ENCODE results near the gene MTMR12. TPM values are rescaled to one million over a fixed set of nuclear protein-coding genes. Genes with fewer than 3 reads are reported as not detected.

The MTMR12 gene
- total and polyA plus RNA-seq, 2 of the 8 experiments (the other 6 are each of a cell fraction or from before 2014, with no cell fraction given) = 19.1 to 59.3 TPM

DNA sequence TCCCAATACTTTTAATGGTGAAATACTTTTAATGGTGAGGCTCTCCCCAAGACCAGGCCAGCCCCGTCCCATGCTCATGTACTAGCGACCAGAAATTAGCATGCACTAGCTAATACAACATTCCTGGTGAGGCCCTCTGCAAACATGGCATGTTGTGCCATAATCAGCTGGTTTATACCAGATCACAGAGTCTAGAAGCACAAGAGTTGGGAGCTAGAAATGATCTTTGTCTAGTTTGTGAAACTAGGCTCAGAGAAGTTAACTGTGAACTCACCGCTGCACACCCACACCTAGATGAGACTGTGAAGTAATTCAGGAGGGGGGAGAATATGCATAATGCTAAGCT is 37.4 kb downstream of the MTMR12 start:
- Histone ChIP-seq H3K36me3 (ENCODE audit: control insufficient read depth in 2 of 4, insufficient read depth in 4 of 4, low read length in 3 of 4) (peaks cover 12 to 37% (median 26%) of the 10 kb centered on the region in 4 experiments; a peak in 7 of 8 replicates), H3K9ac (replicated peaks in 1 of 4; ENCODE audit: extremely low read depth in 1 of 4, low read depth in 3 of 4, low read length in 3 of 4) (no peak overlapping the region), H3K4me3 (ENCODE audit: extremely low read depth in 1 of 4, insufficient read depth in 2 of 4, low read depth in 3 of 4, low read length in 4 of 4) (no peak overlapping the region), H3K79me1 (ENCODE audit: low read depth, low read length) (peaks cover 3% of the 10 kb centered on the region; the same call in 1 of the 2 replicates), H4K5ac (ENCODE audit: insufficient read length, low read depth, low read length) (no peak overlapping the region), H3K27ac (ENCODE audit: low read depth, low read length) (0 out of 2 replicates have a peak overlapping the region, but pooled peaks have one; percentile 18), H3K9me3 (ENCODE audit: insufficient read depth in 2 of 2, low read depth in 1 of 2, low read length in 1 of 2) (no peaks in the 10 kb centered on the region), H3K4me1 (replicated peaks in 1 of 4; ENCODE audit: control insufficient read depth in 3 of 4, insufficient read depth in 4 of 4, low read length in 3 of 4) (peaks cover 9 to 29% (median 16%) of the 10 kb centered on the region in 4 experiments), H4K8ac (ENCODE audit: extremely low read depth, insufficient read depth, low read length) (no peak overlapping the region), H2BK12ac (ENCODE audit: low read depth, low read length) (peak overlapping the region; percentile 90), H3K14ac (ENCODE audit: insufficient read length) (no peak overlapping the region), H2AK5ac (ENCODE audit: low read depth, low read length) (0 out of 2 replicates have a peak overlapping the region, but pooled peaks have one; percentile 7), H3K56ac (replicated peaks; ENCODE audit: insufficient read length, low read depth, low read length) (no peak overlapping the region), H3K23me2 (ENCODE audit: low read depth, low read length) (no peaks in the 10 kb centered on the region), H3K27me3 (replicated peaks in 1 of 4; ENCODE audit: control insufficient read depth in 3 of 4, extremely low read depth in 1 of 4, insufficient read depth in 3 of 4, low read length in 3 of 4) (no peaks in the 10 kb centered on the region), H3K4ac (replicated peaks; ENCODE audit: insufficient read length, low read depth, low read length) (peak overlapping the region; percentile 57), H3K23ac (ENCODE audit: insufficient read length) (no peak overlapping the region), H2BK15ac (ENCODE audit: low read length) (peak overlapping the region; percentile 46; the same call in 1 of the 2 replicates), H4K91ac (replicated peaks; ENCODE audit: insufficient read length, low read length) (peak overlapping the region; percentile 78), H3K4me2 (ENCODE audit: insufficient read depth in 1 of 2, low read depth in 2 of 2, low read length in 2 of 2) (no peak overlapping the region), H4K20me1 (replicated peaks in 1 of 2; ENCODE audit: control insufficient read depth in 1 of 2, insufficient read depth in 2 of 2, low read length in 2 of 2) (no peaks in the 10 kb centered on the region), H2AFZ (ENCODE audit: low read length) (no peak overlapping the region), H2BK120ac (replicated peaks; ENCODE audit: low read depth, low read length) (peak overlapping the region; percentile 89), H3K18ac (ENCODE audit: extremely low read depth, low read length) (peak overlapping the region; percentile 76; the same call in 1 of the 2 replicates), H3K79me2 (ENCODE audit: control insufficient read depth in 1 of 2, insufficient read depth in 2 of 2, low read length in 2 of 2) (peaks cover 0 to 43% of the 10 kb centered on the region in 2 experiments; a peak in 2 of 4 replicates), H2BK20ac (ENCODE audit: low read length) (peak overlapping the region; percentile 38; the same call in 1 of the 2 replicates), H2BK5ac (ENCODE audit: low read depth, low read length) (peak overlapping the region; percentile 64)
- ChIA-PET POLR2A (ENCODE audit: partially characterized antibody) (interaction anchor here (0.8 to 2.2 kb wide), 4 partner anchors 9 to 38 kb away, joined by 3 to 6 read pairs (median 4); no protein-coding TSS in a partner anchor), CTCF (ENCODE audit: partially characterized antibody) (interaction anchor here (0.8 to 4.2 kb wide), 10 partner anchors 16 to 54 kb away, joined by 3 to 16 read pairs (median 4); no protein-coding TSS in a partner anchor)
- FAIRE-seq = no peak
- WGBS, 2 experiments (ENCODE audit: extremely low coverage in 1 of 2, insufficient coverage in 1 of 2, insufficient read length in 1 of 2, insufficient replicate concordance in 2 of 2, low coverage in 1 of 2, low lambda C conversion rate in 2 of 2, missing lambda C conversion rate in 1 of 2) = 80% methylated on average over 3 of the region's 3 CpGs; no CpG with 5 or more reads in 1 of the 2 experiments
- DNase-seq (ENCODE audit: low read depth in 1 of 2, low spot score in 2 of 2) = no peak
- TF ChIP-seq KDM4A (IDR thresholded peaks at IDR 0.05; ENCODE audit: low read depth, low read length, severe bottlenecking) = no peak
- no peak for TF ChIP-seq NRF1 (IDR thresholded peaks at IDR 0.05; ENCODE audit: low read depth, low read length)
- no peak for TF ChIP-seq YY1 (IDR thresholded peaks at IDR 0.05; ENCODE audit: low read depth, low read length)
- no peak for TF ChIP-seq SIRT6 (IDR thresholded peaks at IDR 0.05; ENCODE audit: low read length)
- TF ChIP-seq PHF8 (conservative IDR thresholded peaks at IDR 0.05; ENCODE audit: low read depth, low read length) = no peak
- no peak for TF ChIP-seq FOSL1 (IDR thresholded peaks at IDR 0.05; ENCODE audit: insufficient read depth, low read depth, low read length)
- TF ChIP-seq SAP30 (IDR thresholded peaks at IDR 0.05; ENCODE audit: insufficient read depth, insufficient replicate concordance, low read length) = no peak
- TF ChIP-seq KDM5A (IDR thresholded peaks at IDR 0.05; ENCODE audit: low read length) = no peak
- TF ChIP-seq BRCA1 (IDR thresholded peaks at IDR 0.05; ENCODE audit: low read depth, low read length) = no peak
- TF ChIP-seq, protein P1, sequence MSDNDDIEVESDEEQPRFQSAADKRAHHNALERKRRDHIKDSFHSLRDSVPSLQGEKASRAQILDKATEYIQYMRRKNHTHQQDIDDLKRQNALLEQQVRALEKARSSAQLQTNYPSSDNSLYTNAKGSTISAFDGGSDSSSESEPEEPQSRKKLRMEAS (IDR thresholded peaks at IDR 0.05) = no peak
- no peak for TF ChIP-seq TBP (IDR thresholded peaks at IDR 0.05; ENCODE audit: low read depth, low read length)
- no peak for TF ChIP-seq SRF (IDR thresholded peaks at IDR 0.05; ENCODE audit: low read depth, low read length)
- no peak for TF ChIP-seq SP4 (IDR thresholded peaks at IDR 0.05; ENCODE audit: low read length)
- TF ChIP-seq EGR1 (IDR thresholded peaks at IDR 0.05; ENCODE audit: borderline replicate concordance, low read depth, low read length) = no peak

Measured in H1 (cell line).